GM12801 (cell line): ENCODE data around the gene AZU1.

Experiments
- CTCF ChIP-seq: IDR thresholded peaks from one replicate; pipeline ENCODE4 v1.5.1; 2011; ENCODE audit warnings: control low read depth; ENCODE audit not compliant: insufficient read length; ENCODE audit errors: extremely low read depth

AZU1 gene

GRCh38 chr19:799076-799881 is 28.4 kb upstream of the AZU1 start:
- no peak for TF ChIP-seq CTCF

GRCh38 chr19:800360-801029 is 27.1 kb upstream of the AZU1 start:
- no peak for TF ChIP-seq CTCF

- no peak for TF ChIP-seq CTCF
These were observed 26.4 kb upstream of the AZU1 start for GRCh38 chr19:801030-801860.

GRCh38 chr19:801861-802497 is 25.7 kb upstream of the AZU1 start:
- TF ChIP-seq CTCF: no peak

- TF ChIP-seq CTCF: no peak
These were observed 25.0 kb upstream of the AZU1 start for GRCh38 chr19:802498-803098.

GRCh38 chr19:803099-803561 is 24.5 kb upstream of the AZU1 start:
- TF ChIP-seq CTCF: no peak
